Fibroblast of upper back skin (primary cell): ENCODE data around the gene TMBIM1.
A peak's percentile ranks its signal among the peaks of the same experiment; 100 is the strongest.

Experiments
- DNase-seq: peaks from one replicate; pipeline ENCODE4 v3.0.0-alpha.2; 2013

TMBIM1 gene

DNA sequence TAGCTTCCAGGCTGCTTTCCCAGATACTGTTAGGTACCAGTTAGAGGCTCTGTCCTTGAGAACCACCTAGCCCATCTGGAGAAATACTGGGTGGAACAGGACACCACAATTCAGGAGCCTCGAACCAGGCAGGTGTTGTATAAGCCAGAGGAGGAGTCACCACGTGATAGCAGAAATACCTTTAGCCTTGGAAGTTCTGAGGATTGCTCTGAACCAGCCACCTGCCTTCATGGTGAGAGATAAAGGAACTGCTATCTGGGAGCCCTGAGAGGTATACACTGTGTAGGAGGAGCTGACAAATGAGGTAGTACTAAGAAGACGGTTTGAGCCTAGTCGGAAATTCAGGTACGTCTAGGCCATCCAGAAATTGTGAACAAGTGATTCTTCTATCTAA is 39.1 kb downstream of the TMBIM1 start:
- no peak for DNase-seq

DNA sequence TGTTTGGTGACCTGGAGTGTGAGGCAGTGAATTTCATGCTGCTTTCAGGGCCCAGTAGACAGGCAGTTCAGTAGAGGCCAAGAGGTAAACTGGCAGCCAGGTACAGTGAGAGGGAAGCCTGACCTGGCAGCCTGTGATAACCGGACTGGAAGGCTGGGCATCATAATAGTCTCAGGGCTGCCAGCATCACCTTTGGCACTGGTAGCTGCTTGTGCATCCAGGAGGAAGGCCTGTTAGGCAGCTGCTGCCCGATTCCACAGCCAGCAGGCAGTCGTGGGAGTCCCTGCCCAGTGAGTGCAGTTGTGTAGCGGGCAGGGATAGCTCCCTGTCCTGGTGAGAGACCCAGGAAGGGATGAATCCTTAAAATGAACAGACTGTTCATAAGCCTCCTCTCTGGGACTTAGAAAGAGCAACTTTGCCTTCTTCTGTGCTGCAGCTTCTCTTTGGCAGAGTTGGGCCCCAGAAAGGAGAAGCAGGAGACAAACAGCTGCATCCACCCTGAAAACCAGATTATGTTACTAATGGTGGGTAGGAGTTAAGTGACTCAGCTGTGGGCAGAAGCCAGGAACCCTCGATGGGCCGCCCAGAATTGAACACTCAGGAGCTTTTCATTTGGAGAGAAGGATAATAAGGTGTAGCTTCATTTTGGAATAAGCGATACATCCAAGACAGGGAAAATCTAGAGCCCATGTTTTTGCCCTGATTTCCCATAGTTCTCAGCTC is 39.6 kb downstream of the TMBIM1 start:
- no peak for DNase-seq

DNA sequence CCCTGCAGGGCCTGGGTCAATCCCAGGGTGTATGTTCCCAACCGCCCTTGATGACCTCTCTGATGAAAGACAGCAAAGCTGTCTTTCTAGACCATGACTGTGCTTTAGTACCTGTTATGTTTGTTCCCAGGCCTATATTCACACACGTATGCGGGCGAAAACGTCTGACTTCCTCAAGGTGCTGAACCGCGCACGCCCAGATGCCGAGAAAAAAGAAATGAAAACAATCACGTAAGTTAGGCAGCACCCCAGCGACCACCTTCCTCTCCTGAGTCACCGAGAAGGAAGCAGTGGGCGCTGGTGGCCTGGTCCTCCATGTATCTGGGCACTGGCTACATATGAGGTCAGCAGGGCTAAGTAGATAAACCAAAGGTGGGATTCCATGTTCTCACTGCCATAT is 42.6 kb downstream of the TMBIM1 start:
- DNase-seq, result no peak

DNA sequence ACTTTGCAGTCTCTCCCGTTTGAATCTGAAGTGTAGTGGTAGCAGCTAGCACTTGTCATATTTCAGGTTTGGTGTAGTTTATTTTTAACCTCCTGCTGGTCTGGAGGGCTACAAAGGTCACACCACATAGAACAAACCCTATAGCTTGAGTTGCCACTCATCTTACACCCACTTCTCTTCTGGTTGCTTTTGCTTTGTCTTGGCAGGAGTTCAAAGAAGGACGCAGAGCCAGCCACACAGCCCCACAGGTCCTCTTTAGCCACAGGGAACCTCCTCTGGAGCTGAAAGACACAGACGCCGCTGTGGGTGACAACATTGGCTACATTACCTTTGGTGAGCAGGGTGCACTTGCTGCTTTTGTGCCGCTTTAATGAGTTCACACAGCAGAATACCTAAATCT is 47.1 kb downstream of the TMBIM1 start:
- DNase-seq, result no peak

DNA sequence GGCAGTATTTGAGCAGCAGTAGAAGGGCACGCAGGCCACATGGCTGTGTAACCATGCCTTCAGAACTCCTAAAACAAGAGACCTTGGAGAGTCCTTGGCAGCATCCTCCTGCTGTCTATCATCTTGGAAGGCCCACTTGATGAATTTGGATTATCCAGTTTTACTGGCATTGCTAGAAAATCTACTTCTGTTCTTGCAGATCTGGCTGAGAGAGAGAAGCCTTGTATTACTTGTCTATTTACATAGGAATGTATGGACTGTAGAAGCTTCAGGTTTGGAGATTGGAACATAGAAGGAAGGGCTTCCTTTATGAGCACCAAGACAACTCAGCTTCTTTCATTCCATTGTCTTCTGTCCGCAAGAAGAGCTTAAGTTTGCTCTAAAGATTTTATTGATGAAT is 47.6 kb downstream of the TMBIM1 start:
- no peak for DNase-seq

DNA sequence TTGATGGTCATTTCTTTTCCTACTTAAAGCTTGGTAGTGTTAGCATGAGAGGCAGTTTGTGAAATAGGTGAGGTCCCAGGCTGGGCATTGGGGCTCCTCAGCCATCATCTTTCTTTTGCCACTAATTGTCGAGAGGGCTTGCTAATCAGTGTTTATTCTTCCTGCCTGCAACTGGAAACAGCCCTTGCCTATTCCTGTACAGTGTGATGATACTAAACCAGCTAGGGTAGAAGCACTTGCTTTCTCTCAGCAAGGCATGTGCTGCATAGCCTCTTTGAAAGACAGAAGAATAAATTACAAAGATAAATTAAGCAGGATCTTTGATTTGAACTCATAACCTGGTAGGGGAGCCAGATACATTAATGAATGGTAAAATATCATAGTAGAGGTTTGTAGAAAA is 48.1 kb downstream of the TMBIM1 start:
- no peak for DNase-seq

DNA sequence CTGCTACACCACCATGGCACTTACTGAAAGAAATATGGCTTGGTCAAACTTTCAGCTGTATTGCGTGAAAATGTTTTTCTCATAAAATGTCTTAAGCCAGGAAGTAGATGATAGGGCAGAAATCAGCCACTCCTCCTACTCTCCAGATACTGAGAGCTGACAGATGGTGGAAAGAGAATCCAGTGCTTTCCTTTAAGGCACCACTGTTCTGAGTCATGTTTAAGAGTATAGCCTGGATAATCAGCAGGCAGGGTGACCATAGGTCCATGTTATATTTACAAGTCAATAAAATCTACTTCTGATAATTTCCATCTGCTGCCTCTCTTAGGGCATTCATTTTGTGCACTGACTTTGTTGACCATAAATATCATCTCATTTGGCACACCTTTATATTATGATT is 53.4 kb downstream of the TMBIM1 start:
- DNase-seq, result no peak

DNA sequence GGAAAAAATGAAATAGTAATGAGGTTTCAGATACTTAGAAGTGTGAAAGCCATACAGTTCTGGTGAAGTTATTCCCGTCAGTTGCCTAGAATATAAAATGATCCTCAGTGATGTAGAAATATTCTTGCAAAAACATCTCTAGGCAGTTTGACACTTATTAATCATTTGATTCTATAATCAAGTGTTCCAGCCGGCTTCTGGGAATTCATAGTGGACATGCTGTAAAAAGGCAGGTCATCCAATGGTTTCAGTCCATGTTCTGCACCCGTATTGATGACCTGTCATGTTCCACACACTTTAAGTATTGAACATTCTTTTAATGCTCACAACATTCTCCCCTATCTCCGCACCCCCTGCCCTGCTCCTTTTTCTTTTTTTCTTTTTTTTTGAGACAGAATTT is 55.5 kb downstream of the TMBIM1 start:
- DNase-seq, result no peak

DNA sequence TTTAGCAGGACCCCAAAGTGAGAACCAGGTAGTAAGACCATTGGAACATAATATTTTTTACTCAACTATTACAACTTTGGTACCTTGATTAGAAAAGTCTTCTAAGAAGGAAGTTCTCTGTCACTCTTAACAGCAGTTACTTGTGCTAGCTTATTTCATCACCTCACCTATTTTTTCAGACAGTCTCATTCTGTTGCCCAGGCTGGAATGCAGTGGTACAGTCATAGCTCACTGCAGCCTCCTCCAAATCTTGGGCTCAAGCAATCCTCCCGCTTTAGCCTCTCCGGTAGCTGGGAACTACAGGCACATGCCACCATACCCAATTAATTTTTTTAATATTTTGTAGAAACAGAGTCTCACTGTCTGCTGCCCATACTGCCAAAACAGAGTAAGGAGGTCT is 57.3 kb downstream of the TMBIM1 start:
- no peak for DNase-seq

DNA sequence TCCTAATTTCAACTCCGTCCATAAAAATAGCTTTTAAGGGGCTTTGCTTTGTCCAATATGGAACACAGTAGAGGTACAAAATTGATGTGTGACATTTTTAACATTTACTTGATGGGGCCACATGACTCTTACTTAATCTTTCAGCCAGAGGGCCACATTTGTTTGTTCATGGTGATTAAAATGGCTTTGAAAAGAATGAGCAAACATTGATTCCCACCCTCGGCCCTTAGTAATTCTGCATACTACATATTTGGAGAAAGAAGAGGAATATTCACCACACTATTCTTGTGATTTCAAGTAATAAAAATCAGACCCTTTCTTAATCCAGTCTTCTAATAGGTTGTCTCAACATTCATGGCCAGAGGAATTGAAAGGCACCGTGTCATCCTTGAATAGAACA is 57.8 kb downstream of the TMBIM1 start:
- no peak for DNase-seq

DNA sequence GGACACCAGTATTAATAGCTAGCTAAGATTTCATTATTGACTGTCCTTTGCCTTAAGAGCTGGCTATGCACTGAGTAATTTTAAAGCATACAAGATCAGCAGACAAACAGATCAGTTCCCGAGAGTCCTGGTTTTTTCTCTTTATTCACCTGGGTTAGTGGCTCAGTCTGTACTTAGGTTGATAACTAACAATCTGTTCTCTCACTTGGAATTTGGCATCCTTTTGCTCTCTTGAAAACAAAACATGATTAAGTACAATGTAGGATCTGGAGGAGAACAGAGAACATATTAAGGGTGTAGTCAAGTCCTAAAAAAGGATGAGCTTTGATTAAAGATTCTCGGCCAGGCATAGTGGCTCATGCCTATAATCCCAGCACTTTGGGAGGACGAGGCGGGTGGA is 58.8 kb downstream of the TMBIM1 start:
- no peak for DNase-seq

DNA sequence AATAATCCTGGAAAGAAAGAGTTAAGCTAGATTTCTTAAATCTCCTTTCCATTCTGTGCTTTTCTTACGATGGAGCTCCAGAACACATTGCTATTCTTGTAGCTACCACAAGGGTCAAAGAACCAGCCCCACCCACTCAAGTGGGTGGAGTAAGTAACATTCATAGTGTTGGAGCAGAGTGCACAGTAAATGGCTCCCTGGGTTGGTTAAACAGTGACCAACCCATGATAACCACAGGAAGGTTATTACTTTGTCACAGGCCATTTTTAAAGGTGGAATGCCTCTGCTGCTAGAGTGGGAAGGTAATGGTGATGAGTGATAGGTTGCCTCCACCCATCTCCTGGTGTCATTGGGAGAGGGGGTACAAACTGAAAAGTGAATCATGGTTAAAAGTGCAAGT is 61.4 kb downstream of the TMBIM1 start:
- DNase-seq, result no peak

DNA sequence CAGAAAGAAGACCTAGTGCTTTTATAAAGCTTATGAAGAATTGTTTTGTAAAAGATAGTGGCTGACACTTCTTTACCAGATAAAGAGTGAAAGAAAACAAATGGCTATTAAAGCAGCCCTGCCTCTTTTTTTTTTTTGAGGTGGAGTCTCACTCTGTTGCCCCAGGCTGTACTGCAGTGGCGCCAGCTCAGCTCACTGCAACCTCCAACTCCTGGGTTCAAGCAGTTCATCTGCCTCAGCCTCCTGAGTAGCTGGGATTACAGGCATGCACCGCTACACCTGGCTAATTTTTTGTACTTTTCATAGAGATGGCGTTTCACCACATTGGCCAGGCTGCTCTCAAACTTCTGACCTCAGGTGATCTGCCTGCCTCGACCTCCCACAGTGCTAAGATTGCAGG is 62.5 kb downstream of the TMBIM1 start:
- DNase-seq, result no peak

DNA sequence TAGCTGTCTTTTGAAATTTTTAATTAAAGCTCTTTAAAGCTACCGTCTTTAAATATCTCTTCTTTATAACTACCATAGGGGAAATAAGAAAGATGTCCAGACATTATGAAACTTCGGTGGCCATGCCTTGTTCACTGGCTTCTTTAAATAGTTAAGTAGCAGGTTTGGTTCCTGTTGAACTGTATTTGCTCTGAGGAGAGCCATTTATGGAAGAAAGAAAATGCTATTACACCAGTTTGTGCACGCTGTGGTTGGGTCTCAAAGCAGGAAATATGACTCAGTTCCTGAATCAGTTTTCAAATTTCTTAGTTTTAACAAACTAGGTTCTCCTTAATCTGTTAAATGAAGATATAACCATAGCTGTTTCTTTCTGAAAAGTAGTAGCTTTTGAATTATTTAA is 63.1 kb downstream of the TMBIM1 start:
- peak; percentile 88 for DNase-seq

DNA sequence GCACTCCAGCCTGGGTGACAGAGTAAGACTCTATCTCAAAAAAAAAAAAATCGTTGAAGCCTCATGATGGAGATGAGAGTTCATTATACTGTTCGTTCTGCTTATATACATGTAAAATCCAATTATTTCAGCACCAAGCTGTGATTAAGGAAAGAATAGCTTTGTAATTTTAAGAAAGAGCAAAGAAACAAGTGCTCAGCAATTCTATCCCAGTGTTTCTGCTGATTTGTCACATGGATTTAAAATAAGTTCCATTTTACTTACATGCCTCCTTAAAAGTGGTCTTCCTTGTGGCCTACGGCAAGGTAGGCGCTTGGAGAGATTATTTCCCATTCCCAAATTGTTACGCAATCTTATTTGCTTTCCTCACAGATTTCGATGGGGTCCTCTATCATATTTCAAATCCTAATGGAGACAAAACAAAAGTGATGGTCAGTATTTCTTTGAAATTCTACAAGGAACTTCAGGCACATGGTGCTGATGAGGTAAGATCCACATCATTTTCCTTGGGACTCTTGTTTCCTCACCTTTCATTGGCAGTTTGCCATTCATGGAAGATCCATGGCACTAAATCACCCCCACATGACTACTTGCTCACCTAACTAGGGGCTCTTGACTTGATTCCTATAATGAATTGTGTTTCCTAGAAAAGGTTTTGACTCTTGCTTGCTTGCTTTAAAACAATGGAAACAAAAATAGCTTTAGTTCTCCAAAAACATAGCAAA is 63.8 kb downstream of the TMBIM1 start:
- no peak for DNase-seq

DNA sequence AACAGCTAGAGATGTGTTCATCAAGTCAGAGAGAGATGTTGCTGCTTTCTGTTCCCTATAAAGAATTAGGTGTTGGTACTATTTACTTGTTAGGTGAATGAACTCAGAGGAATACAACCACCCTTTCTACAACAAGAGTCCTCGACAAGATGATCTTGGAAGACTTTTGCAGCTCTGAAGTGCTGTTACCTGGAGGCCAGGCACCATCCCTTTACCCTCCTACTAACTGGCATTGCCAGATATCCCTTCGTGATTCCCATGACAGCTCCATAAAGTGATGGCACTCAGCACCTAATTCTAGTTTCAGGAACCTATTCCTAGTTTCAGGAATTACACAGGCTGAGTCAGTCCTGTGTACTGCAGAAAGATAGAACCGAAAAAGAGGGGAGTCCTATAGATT is 65.4 kb downstream of the TMBIM1 start:
- DNase-seq, result no peak
